NCI-H510A (cell line): ENCODE data around the gene BCL2.
"Not testable (repeated sequence)": the region's sequence is repeated elsewhere in the genome, so short reads cannot be mapped to it uniquely, and the experiment has no call there.

Experiments used
- DNase-seq: peaks from one replicate; lab custom pipeline; 2025; lab: John Stamatoyannopoulos, UW

The BCL2 gene

DNA sequence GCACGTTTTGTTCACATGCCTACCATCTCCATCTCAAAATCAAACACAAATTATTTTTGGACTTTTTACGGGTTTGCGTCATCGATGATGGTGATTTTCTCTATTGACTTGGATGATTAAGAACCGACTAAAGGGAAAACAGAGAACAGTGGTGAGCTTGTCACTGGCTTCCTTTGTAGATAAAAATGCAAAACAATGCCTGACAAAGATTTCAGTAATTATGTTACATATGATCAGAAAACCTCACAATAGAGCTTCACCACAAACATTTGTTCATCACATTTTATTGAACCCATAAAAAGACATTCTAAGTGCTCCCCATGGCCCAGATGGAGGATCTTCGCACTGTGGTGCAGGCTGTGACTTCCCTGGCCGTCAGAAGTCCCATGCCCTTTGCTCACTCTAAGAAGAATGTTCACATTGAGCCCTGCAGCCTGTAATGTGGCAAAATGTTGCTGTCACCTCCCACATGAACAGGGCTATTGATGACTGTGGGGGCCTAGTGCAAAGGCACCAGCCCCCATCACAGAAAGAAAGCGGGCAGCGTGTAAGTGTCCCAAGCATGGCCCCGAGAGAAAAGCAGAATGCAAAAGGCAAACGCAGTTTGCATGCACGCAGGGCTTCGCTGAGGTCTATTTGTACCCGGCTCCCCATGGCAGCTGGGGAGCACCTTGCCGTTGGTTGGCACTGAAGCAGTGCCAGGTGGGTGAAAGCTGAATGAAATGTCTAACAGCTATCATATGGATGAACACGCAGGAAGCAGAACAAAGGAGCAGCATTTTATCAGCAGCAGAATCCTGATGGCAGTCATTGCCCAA, 60.6 kb downstream of the BCL2 start:
- DNase-seq, result no peak

- DNase-seq, result no peak
These were observed 62.1 kb downstream of the BCL2 start for GRCh38 chr18:63257453-63257852.

DNA sequence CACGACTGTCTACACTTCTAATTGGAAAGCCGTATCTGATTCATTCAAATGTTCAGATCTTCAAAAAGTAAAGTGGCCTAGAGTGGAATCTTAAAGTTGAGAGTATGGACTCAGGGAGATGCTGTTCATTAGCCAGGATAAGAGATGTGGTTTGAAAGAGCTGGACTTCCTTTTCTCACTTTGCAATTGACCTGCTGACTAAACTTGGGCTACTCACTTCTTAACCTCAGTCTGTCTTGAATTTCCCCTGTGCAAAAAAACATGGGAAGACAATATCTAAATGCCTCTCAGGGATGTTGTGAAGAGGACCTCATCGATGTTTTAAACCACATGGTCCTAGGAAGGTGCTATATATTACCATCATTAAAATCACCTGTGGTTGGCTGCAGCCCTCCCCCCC, 64.1 kb downstream of the BCL2 start:
- DNase-seq, result no peak

DNA sequence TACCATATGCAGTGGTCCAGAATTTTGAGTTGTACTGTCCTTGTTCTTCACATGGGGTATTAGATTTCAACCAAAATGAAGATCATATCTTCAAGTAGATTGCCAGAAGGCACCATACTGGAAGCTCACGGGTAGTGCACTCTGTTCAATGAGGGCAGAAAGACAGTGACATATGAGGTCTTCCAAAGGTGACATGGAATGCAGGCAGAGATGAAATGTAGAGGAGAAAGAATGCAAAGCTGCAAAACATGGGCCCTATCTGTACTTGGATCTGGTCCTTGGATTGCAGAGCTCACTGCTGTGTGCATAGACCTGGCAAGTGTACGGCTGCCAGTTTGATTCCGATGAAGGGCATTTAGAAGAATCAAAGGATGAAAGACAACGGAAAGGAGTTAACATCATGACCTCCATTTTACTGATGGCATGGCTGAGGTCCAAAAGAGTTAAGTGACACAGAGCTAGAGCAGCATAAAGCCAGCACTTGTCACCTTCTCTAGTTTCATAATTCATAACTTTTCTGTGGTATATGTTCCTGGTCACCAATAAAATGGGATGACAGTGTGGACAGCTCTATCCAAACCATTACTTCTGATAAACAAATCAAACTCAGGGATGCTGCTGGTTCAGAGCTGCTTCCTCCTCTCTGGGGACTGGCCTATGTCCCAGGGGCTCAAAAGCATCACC, 64.7 kb downstream of the BCL2 start:
- no peak for DNase-seq

DNA sequence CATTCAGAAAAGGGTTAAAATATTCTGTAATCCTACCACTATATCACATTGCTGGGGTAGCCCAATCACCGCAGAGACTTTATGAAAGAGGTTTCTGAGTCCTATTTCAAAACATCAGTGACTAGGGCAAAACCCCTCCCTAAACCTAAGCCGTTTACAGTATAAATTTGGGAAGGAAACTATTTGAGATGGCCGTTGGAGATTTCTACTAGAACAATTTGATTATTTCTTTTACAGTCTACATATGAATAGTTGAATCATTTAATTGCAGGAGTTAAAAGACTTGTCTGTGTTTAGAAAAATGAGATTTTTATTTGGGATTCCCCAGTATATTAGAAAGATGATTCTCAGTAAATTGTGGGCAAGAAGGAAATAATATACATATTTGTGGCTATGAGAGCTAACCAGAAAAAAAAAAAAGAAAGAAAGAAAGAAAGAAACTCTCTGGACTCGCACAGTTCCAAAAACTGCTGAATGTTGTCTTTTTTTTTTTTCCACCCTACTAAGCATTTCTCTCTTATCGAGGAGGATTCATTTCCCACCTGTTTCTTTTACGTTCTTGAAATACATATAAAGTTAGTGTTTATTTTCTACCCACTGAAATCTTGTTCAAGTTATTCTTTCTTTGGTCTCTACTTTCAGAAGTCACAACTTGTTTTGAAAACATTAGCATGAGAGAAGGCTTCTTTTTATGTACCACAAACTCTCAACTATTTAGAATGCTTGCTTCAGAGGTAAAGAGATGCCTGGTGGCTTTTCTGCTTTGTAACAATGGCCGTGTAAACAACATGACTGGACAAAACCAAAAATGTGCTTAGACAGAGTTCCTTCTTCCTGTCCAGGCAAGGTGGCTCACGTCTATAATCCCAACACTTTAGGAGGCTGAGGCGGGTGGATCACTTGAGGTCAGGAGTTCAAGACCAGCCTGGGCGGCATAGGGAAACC, 65.9 kb downstream of the BCL2 start:
- DNase-seq, result no peak

DNA sequence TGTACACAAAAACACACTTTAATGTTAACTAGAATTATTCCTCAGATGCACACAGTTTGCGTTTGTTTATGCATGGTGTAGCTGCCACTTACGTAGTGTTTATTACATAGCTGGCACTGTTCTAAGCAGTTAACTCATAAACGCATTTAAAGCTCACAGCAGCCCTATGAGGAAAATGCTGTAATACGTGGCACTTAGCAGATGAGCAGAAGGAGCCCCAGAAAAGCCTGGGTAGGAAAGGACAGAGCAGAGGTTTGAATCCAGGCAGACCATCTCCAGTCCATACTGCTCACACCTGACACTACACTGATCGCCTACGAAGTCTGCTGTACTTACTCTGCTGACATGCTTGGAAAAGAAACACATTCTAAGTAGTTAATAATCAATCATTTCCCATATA, 66.6 kb downstream of the BCL2 start:
- no peak for DNase-seq

- DNase-seq, result no peak
These were observed 69.8 kb downstream of the BCL2 start for GRCh38 chr18:63249771-63250170.

- no peak for DNase-seq
These were observed 71.6 kb downstream of the BCL2 start for GRCh38 chr18:63247926-63248325.

GRCh38 chr18:63247506-63247905, 72.1 kb downstream of the BCL2 start:
- no peak for DNase-seq

- no peak for DNase-seq
These were observed 74.0 kb downstream of the BCL2 start for GRCh38 chr18:63245600-63245999.

DNA sequence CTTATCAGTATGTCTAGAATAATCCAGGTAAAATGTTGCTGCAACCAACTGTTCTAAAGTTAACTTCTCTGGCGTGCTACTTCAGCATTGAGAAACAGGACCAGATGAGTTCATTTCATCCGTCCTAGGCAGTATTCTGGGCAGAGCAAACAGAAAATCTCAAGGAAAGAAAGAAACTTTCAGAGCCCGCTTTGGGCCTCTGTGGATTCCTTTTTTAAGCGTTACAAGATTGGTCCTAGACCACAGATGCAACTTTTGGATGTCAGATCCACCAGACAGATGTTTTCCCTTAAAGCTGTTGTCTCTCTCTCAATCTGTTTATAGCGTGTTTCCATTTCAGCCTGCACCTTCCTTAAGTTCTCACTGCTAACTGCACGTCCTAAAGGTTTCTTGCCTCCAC, 75.0 kb downstream of the BCL2 start:
- DNase-seq, result no peak

DNA sequence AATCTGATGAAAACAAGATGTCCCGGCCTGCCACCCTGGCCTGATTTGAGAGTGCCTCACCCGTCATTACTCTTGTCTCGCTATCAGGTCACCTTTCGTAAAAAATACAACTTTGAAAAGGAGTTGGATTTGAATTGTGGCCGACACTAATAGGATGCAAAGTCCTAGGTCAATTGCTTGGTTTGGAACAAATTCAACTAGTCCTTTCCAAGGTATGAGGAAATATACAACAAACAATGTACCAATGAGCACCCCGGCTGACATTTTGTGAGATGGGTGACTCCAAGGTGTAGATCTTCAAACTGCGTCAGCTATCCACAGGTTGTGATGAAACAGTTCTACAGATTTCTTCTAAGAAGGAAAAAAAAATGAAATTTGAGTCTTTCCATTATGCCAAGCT, 77.8 kb downstream of the BCL2 start:
- no peak for DNase-seq

DNA sequence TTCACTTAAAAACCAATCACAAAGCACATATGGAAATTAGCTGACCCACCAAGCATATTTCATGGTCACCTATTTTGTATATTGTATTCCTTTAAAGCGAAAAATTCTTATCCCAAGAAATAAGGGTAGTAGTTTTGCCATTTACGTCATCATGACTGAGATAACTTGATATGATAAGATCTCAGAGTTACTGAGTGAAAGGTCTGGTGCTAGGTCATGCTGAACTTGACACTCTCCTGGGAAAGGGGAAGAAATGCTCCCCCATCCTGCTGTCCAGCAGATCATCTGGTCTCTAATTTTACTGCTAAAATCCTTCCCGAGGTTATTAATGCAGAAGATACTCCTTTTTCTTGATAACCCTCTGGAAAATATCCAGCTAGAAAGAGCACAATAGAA, 78.3 kb downstream of the BCL2 start:
- no peak for DNase-seq

- no peak for DNase-seq
These were observed 78.8 kb downstream of the BCL2 start for GRCh38 chr18:63240531-63241316.

- no peak for DNase-seq
These were observed 80.9 kb downstream of the BCL2 start for GRCh38 chr18:63238693-63239075.

DNA sequence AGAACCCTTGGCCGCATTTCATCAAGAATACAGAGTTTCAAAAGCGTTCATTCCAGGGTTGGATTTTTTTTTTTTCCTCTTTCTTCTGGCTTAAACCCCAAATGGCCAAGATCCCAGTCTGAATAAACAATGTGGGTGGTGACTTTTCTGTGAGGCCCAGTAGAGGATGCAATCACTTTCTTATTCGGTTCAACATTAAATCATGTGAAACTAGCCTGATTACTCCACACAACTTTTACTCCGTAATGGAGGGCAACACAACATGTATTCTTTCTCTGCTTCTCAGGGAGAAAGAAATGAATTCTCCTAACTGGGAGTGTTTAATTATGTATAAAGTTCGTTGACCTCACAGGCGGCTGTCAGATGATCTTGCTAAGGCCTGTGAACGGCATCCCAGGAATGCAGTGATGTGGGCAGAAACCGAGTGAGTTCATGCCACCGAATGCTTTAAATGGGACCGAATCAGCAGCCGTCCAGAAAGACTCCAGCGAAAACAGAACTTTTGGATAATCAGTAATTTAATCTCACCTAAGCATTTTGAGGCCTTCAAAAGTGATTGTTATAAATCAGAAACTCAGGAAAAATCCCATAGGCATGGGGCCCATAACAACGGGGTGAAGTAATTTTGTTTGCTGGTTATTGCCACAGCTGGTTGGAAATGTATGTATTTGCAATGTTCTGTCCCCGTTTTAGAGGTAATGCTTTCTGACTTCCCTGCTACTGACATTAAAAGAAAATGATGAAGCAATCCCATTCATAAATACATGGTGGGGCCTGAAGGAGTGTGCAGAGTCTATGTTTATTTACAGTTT, 81.5 kb downstream of the BCL2 start:
- DNase-seq, result no peak

- DNase-seq, result no peak
These were observed 82.4 kb downstream of the BCL2 start for GRCh38 chr18:63236921-63237846.

DNA sequence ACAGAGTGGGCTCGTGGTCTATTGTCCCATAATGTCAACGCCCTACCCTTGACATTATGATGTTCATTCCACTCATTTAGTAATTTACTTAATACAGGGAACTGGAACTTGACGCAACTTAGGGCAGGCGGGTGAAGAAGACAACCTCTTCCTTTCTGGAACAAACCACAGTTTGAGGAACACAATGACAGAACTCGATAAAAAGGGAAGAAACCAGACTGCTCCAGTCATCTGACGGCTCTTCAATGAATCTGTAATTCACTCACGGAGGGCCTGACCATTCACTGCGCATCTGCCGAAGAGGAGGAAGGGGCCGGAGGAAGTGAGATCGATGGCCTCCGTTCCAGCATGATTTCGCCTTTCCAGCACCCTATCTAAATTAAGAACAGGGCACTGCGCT, 83.2 kb downstream of the BCL2 start:
- DNase-seq, result no peak

DNA sequence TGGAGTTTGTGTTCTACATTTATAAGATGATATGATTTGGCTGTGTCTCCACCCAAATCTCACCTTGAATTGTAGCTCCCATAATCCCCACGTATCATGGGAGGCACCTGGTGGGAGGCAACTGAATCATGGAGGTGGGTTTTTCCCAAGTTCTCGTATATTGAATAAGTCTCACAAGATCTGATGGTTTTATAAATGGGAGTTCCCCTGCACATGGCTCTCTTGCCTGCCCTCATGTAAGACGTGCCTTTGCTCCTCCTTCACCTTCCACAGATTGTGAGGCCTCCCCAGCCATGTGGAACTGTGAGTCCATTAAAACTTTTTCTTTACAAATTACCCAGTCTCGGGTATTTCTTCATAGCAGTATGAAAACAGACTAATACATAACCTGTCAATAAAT, 83.6 kb downstream of the BCL2 start:
- not testable (repeated sequence) for DNase-seq

DNA sequence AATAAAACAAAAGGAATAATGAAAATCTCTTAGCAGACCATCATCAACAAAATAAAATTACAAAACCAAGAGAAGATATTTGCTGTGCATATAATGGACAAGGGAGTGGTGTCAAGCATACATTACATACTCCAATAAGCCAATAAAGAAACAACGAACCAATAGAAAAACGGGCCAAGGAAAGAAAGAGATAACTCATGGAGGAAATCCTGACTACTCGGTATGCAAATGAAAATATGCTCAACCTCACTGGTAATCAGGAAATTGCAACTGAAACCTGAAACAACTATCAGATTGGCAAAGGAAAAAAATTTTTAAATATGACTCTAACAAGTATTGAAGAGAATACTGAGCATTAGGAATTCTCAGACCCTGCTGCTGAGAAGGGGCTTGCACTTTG, 84.7 kb downstream of the BCL2 start:
- no peak for DNase-seq
